Heart right ventricle (tissue), 16 donors: ENCODE measurements around the gene PMM2. TPM values are rescaled to one million over a fixed set of nuclear protein-coding genes. Genes with fewer than 3 reads are reported as not detected.
"Not testable (repeated sequence)": the region's sequence is repeated elsewhere in the genome, so short reads cannot be mapped to it uniquely, and the experiment has no call there.

ENCODE experiments used
- ATAC-seq, 8 donors: fragments of 200-7000 bp; cut with Tn5 transposase; one replicate each; pipeline ENCODE4 v1.9.1; 2020; ENCODE audit warnings: mild to moderate bottlenecking in 8 of 8, moderate library complexity in 8 of 8, moderate number of reproducible peaks in 1 of 8
- DNase-seq, 2 donors: peaks; one replicate each; pipeline ENCODE4 v3.0.0-alpha.2; 2020
- H3K27ac ChIP-seq, 10 donors: fragments of 200-600 bp; sonication (generic) in 2 of 10; one replicate each; pipeline versions ENCODE4 v1.5.0 to v1.8.0; 2020 to 2022; ENCODE audit warnings: mild to moderate bottlenecking in 3 of 10
- H3K27me3 ChIP-seq, 7 donors: fragments of 200-600 bp; one replicate each; pipeline ENCODE4 v1.8.0; 2021 to 2022; ENCODE audit warnings: mild to moderate bottlenecking in 2 of 7
- H3K36me3 ChIP-seq, 9 donors: fragments of 200-600 bp; sonication (generic) in 1 of 9; one replicate each; pipeline versions ENCODE4 v1.5.0 to v1.8.0; 2020 to 2022; ENCODE audit warnings: mild to moderate bottlenecking in 2 of 9
- H3K4me1 ChIP-seq, 9 donors: fragments of 200-600 bp; sonication (generic) in 1 of 9; one replicate each; pipeline versions ENCODE4 v1.5.0 to v1.8.0; 2020 to 2022; ENCODE audit warnings: mild to moderate bottlenecking in 4 of 9
- H3K4me3 ChIP-seq, 10 donors: fragments of 200-600 bp; sonication (generic) in 2 of 10; one replicate each; pipeline versions ENCODE4 v1.5.0 to v1.8.0; 2020 to 2022; ENCODE audit warnings: mild to moderate bottlenecking in 7 of 10, moderate library complexity in 2 of 10
- H3K9me3 ChIP-seq, 11 donors: fragments of 200-600 bp in 10 of 11; sonication (generic) in 2 of 11; one replicate each; pipeline versions ENCODE4 v1.5.0 to v1.8.0; 2013 to 2022; ENCODE audit warnings: mild to moderate bottlenecking in 2 of 11, control low read depth in 1 of 11, moderate library complexity in 1 of 11
- WGBS, 2 donors: extraction: QIAGEN DNeasy Blood & Tissue Kit; methylation state at CpG; one replicate each; pipeline ENCODE4 v1.1.7; 2013; ENCODE audit warnings: inconsistent platforms in 1 of 2; 5-methylcytosine and 5-hydroxymethylcytosine counted together
- intact Hi-C, 10 donors: fragments of 100-400 bp; cut with DNase I; formaldehyde crosslinking; loops; one replicate each; pipeline versions ENCODE4 v1.11.1 to v1.14.2; 2022
- polyA plus RNA-seq, 2 donors: library from polyadenylated mRNA; stranded (reverse); fragments of 200-250 nt; gene quantifications; one replicate each; pipeline ENCODE4 v1.2.3, GENCODE V29; 2013
- total RNA-seq, 10 donors: library from RNA; stranded (reverse); fragmentation: NEBNext Ultra II Directional in 3 of 10; extraction: Animal tissue kit (Norgen Biotek cat#: 25700) in 3 of 10; gene quantifications; one replicate each; pipeline versions ENCODE4 v1.2.1 to v1.2.4, GENCODE V29; 2021 to 2023
- TF ChIP-seq, protein P1 (sequence below), 9 donors: fragments of 200-600 bp; sonication (generic) in 2 of 9; IDR thresholded peaks; one replicate each; pipeline versions ENCODE4 v1.5.0 to v1.8.0; 2021 to 2022; ENCODE audit warnings: antibody characterized with exemption in 9 of 9, mild to moderate bottlenecking in 5 of 9, moderate library complexity in 1 of 9
- donor health status: Arrhythmogenic right ventricular cardiomyopathy.
- donor health status: ischemic (EF 13 %, LVEDD 7.1; RV severe dilation, severe dysfunction).
- donor health status: healthy with polysubstance abuse.
- donor health status: DM: no; HTN: yes; CAD: no.
- donor health status: DM: no; HTN: no; CAD: no.
- donor health status: ischemic (EF 25% LVEDD 6.9; RV normal size, moderate dysfunction).
- donor health status: ischemic (EF 25% LVEDD 5.7; RV mildly dilated, moderate dysfunction).
- donor health status: healthy.
- donor health status: DM: yes; HTN: yes; CAD: no.
- donor health status: Ischemic cardiomyopathy.
- donor health status: ischemic (EF 35%, LVEDD 5.7; RV mildly dilated, moderate dysfunction).
- donor health status: nonischemic (EF 11% LVEDD 7.7; RV severe dilation, severe dysfunction).
- donor health status: DM: yes; HTN: yes; CAD: no.
- donor health status: PGD.
- donor health status: ischemic (EF 29% LVEDD 5.4; RV normal size, mild dysfunction).
- donor health status: nonischemic (EF 23%, LVEDD 6.1; RV moderate dilation, normal function).

PMM2 gene
- total and polyA plus RNA-seq, 12 donors: 9.4 to 25.9 (median 13.9) TPM

- TF ChIP-seq, protein P1, sequence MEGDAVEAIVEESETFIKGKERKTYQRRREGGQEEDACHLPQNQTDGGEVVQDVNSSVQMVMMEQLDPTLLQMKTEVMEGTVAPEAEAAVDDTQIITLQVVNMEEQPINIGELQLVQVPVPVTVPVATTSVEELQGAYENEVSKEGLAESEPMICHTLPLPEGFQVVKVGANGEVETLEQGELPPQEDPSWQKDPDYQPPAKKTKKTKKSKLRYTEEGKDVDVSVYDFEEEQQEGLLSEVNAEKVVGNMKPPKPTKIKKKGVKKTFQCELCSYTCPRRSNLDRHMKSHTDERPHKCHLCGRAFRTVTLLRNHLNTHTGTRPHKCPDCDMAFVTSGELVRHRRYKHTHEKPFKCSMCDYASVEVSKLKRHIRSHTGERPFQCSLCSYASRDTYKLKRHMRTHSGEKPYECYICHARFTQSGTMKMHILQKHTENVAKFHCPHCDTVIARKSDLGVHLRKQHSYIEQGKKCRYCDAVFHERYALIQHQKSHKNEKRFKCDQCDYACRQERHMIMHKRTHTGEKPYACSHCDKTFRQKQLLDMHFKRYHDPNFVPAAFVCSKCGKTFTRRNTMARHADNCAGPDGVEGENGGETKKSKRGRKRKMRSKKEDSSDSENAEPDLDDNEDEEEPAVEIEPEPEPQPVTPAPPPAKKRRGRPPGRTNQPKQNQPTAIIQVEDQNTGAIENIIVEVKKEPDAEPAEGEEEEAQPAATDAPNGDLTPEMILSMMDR (IDR thresholded peaks at IDR 0.05): no peak
- no peak for DNase-seq
- peak overlapping the region; percentile 67 to 98 (median 86) for H3K4me3 ChIP-seq
- 1 to 2% methylated on average over 6 of the region's 6 CpGs for WGBS, 2 donors
- no peaks in the 10 kb centered on the region for H3K9me3 ChIP-seq
- H3K4me1 ChIP-seq: peaks cover 9 to 43% (median 30%) of the 10 kb centered on the region in 9 donors
- H3K27ac ChIP-seq: peak overlapping the region in 9 of 10 donors; percentile 65 to 89 (median 82)
- H3K36me3 ChIP-seq: peaks cover 0 to 43% (median 16%) of the 10 kb centered on the region in 9 donors
- ATAC-seq: peak in 3 of 8 donors; percentile 2 to 5 (median 2)
- H3K27me3 ChIP-seq: no peaks in the 10 kb centered on the region
- intact Hi-C loops: loop anchor here in 8 of 10 donors (2.0 to 10.0 kb wide), 10 partner anchors 69 to 233 kb away; partner anchors contain the start of genes CARHSP1 (in 4 of the 8), ABAT (in 3 of the 8) and LITAFD (in 2 of the 8)
These were observed 512 bp downstream of the PMM2 start for GRCh38 chr16:8798174-8798527.

- TF ChIP-seq, protein P1 (IDR thresholded peaks at IDR 0.05): no peak
- ATAC-seq: peak in 1 of 8 donors; percentile 9
These were observed 1.0 kb downstream of the PMM2 start for GRCh38 chr16:8798535-8799157.

GRCh38 chr16:8801701-8802100 is 4.1 kb downstream of the PMM2 start:
- no peak overlapping the region for H3K27ac ChIP-seq
- intact Hi-C loops: no loop called here
- H3K4me3 ChIP-seq: no peak overlapping the region
- peaks cover 0 to 70% (median 45%) of the 10 kb centered on the region in 9 donors for H3K36me3 ChIP-seq
- DNase-seq (no peak), ATAC-seq (no peak)
- peaks cover 5 to 34% (median 23%) of the 10 kb centered on the region in 9 donors for H3K4me1 ChIP-seq
- 96% methylated on average over 4 of the region's 4 CpGs for WGBS, 2 donors
- TF ChIP-seq, protein P1 (IDR thresholded peaks at IDR 0.05): no peak
- H3K9me3 ChIP-seq: no peaks in the 10 kb centered on the region
- no peaks in the 10 kb centered on the region for H3K27me3 ChIP-seq

More at GRCh38 chr16:8798535-8799157, 1.0 kb downstream of the PMM2 start:
- no peak for DNase-seq
- H3K27ac ChIP-seq: peak overlapping the region in 9 of 10 donors; percentile 65 to 89 (median 82)
- intact Hi-C loops: loop anchor here in 8 of 10 donors (2.0 to 10.0 kb wide), 10 partner anchors 69 to 234 kb away; partner anchors contain the start of genes CARHSP1 (in 4 of the 8), ABAT (in 3 of the 8) and LITAFD (in 2 of the 8)
- H3K9me3 ChIP-seq: no peaks in the 10 kb centered on the region
- H3K4me1 ChIP-seq: peaks cover 9 to 43% (median 30%) of the 10 kb centered on the region in 9 donors
- H3K4me3 ChIP-seq: peak overlapping the region; percentile 67 to 98 (median 86)
- H3K36me3 ChIP-seq: peaks cover 0 to 48% (median 20%) of the 10 kb centered on the region in 9 donors
- H3K27me3 ChIP-seq: no peaks in the 10 kb centered on the region
- 63 to 64% methylated on average over 7 of the region's 7 CpGs for WGBS, 2 donors

DNA sequence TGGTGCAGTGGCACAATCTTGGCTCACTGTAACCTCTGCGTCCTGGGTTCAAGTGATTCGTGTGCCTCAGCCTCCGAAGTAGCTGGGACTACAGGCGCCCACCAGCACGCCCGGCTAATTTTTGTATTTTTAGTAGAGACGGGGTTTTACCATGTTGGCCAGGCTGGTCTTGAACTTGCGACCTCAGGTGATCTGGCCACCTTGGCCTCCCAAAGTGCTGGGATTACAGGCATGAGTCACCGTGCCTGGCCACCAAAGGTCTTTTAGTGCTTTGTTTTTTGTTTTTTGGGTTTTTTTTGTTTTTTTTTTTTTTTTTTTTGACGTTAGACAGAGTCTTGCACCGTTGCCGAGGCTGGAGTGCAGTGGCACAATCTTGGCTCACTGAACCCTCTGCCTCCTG is 6.1 kb downstream of the PMM2 start:
- WGBS, 2 donors: 89 to 94% methylated on average over 12 of the region's 12 CpGs
- H3K9me3 ChIP-seq, ATAC-seq, H3K27me3 ChIP-seq, intact Hi-C loops, DNase-seq, H3K4me3 ChIP-seq, H3K27ac ChIP-seq: not testable (repeated sequence)
- peaks cover 0 to 90% (median 63%) of the 10 kb centered on the region in 9 donors for H3K36me3 ChIP-seq
- H3K4me1 ChIP-seq: peaks cover 4 to 23% (median 16%) of the 10 kb centered on the region in 9 donors

DNA sequence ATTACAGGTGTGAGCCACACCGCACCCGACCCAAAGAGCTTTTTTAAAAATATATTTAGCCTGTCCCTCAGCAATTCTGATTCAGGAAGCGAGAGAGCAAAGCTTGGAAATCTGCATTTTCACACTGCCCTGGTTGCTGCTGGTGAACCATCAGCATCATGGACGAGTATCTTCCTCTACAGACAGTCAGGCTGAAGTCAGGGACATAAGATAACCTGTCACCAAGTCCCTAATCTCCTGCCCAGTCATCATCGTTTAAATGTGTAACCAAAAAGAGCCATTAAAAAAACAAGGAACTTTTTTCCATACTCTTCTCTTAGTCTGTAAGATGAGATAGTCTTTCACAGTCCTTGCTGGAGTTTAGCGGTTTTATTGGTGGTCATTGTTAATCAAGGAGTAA is 6.7 kb downstream of the PMM2 start:
- 84 to 85% methylated on average over 6 of the region's 6 CpGs for WGBS, 2 donors

More for the DNA sequence above, 6.7 kb downstream of the PMM2 start:
- Histone ChIP-seq H3K27me3 (no peaks in the 10 kb centered on the region), H3K27ac (no peak overlapping the region), H3K4me1 (peaks cover 0 to 17% (median 11%) of the 10 kb centered on the region in 9 donors), H3K9me3 (no peaks in the 10 kb centered on the region), H3K4me3 (no peak overlapping the region), H3K36me3 (peaks cover 0 to 96% (median 63%) of the 10 kb centered on the region in 9 donors)
- ATAC-seq (no peak), DNase-seq (no peak)
- intact Hi-C loops: no loop called here
- TF ChIP-seq, protein P1 (IDR thresholded peaks at IDR 0.05): no peak
